ENCODE data around the gene ITGB4. TPM values are rescaled to one million over a fixed set of nuclear protein-coding genes. Genes with fewer than 3 reads are reported as not detected.

Gene ITGB4
- total RNA-seq, 1 donor from 2014 or later: 6.6 TPM

DNA sequence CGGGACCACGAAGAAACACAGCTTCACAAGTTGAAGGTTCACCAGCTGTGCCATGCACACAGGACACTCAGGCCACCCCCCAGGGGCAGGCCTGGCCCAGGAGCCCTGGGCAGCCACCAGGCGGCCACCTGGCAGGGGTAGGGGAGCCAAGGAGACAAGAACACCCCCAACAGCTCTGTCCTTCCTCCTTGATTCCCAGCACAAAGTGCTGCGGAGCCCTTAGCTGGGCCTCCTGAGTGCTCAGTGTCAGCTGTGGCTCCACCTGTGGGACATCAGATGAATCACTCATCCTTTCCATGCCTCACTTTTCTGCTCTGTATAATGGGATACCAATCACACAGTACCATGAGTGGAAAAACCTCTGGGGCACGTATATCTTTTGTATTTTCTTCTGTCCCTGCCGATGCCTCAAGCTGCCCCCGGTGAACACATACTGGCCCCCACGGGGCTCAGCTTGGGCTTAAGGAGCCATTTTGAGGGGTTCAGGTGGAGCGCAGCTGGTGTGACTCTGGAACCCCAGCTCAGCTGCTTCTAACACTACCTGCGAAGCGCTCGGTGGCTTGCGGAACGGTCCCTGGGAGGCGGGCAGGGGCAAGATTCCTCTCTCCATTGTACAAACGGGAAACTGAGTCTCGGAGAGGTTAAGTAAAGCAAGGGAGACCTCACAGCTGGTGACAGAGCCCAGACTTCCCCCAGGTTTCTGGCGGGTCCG lies 31.7 kb downstream of the ITGB4 start:
- Histone ChIP-seq H3K27me3 (ENCODE audit: insufficient read depth, low read length) (no peaks in the 10 kb centered on the region), H3K9ac (ENCODE audit: low read length) (no peak overlapping the region)
- H3K4me3 Mint-ChIP-seq (ENCODE audit: unreplicated experiment): no peak overlapping the region

DNA sequence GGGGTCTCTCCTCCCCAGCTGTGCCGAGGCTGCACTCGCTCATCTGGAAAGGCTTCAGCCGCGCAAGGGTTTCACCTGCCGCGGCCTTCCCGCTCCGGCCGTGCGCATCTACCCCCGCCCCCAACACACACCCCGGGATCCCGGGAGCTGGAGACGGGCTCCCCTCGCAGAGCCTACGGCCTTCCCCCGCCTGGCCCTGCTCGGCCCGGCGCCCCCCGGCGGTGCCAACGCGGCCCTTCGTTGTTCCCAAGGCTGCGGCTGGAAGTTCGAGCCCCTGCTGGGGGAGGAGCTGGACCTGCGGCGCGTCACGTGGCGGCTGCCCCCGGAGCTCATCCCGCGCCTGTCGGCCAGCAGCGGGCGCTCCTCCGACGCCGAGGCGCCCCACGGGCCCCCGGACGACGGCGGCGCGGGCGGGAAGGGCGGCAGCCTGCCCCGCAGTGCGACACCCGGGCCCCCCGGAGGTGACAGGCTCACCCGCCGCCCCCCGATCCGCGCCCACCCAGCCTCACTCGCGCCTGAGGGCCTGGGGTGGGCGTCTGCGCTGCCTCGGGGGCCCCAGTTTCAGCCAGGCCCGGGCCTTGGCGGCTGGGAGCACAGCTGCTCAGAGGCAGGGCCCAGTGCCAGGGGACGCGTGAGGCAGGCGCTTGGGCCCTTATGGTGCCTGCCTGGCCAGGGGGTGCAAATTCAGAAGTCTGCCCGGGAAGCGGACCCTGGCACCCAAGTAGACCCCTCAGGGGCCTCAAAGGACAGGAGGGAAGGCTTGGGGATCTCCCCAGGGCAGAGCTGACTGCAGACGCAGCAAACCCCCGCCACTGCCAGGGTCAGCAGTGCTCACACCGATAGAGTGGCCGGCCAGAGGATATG lies 32.5 kb downstream of the ITGB4 start:
- Mint-ChIP-seq H3K36me3 (ENCODE audit: low read depth, unreplicated experiment) (peaks cover 4% of the 10 kb centered on the region), H3K4me1 (ENCODE audit: low read depth, unreplicated experiment) (peaks cover 5% of the 10 kb centered on the region), H3K27ac (ENCODE audit: unreplicated experiment) (no peak overlapping the region), H3K9me3 (ENCODE audit: unreplicated experiment) (no peaks in the 10 kb centered on the region), H3K27me3 (ENCODE audit: low read depth, unreplicated experiment) (peaks cover 8% of the 10 kb centered on the region), H3K4me3 (ENCODE audit: unreplicated experiment) (no peak overlapping the region)
- peak overlapping the region; percentile 31 for H3K9ac ChIP-seq (ENCODE audit: low read length)
- no peak for FAIRE-seq
- no peaks in the 10 kb centered on the region for H3K27me3 ChIP-seq (ENCODE audit: insufficient read depth, low read length)
- peak overlapping the region; percentile 82 for H3K4me2 ChIP-seq (ENCODE audit: low read length)
- no peaks in the 10 kb centered on the region for H4K20me1 ChIP-seq (ENCODE audit: insufficient read depth, low read length)
- H3K9me3 ChIP-seq (ENCODE audit: insufficient read depth, low read depth, low read length): no peaks in the 10 kb centered on the region
- peak overlapping the region; percentile 72 for H2AFZ ChIP-seq (ENCODE audit: low read depth, low read length)
- DNase-seq (ENCODE audit: low read depth): peak; percentile 27
- H3K27ac ChIP-seq (ENCODE audit: low read depth, low read length): no peak overlapping the region
- no peaks in the 10 kb centered on the region for H3K36me3 ChIP-seq (ENCODE audit: insufficient read depth, low read length)
- TF ChIP-seq, protein P1, sequence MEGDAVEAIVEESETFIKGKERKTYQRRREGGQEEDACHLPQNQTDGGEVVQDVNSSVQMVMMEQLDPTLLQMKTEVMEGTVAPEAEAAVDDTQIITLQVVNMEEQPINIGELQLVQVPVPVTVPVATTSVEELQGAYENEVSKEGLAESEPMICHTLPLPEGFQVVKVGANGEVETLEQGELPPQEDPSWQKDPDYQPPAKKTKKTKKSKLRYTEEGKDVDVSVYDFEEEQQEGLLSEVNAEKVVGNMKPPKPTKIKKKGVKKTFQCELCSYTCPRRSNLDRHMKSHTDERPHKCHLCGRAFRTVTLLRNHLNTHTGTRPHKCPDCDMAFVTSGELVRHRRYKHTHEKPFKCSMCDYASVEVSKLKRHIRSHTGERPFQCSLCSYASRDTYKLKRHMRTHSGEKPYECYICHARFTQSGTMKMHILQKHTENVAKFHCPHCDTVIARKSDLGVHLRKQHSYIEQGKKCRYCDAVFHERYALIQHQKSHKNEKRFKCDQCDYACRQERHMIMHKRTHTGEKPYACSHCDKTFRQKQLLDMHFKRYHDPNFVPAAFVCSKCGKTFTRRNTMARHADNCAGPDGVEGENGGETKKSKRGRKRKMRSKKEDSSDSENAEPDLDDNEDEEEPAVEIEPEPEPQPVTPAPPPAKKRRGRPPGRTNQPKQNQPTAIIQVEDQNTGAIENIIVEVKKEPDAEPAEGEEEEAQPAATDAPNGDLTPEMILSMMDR (IDR thresholded peaks at IDR 0.05; ENCODE audit: insufficient read depth, low read depth, low read length): peak; percentile 23
- TF ChIP-seq EZH2 (IDR thresholded peaks at IDR 0.05; ENCODE audit: insufficient read depth, low read length): no peak
- H3K4me3 ChIP-seq (ENCODE audit: insufficient read depth, low read depth, low read length): peak overlapping the region; percentile 29
- H3K4me1 ChIP-seq (ENCODE audit: insufficient read depth, low read length): peaks cover 4% of the 10 kb centered on the region
- no peaks in the 10 kb centered on the region for H3K79me2 ChIP-seq (ENCODE audit: insufficient read depth, low read length)

More for the DNA sequence above, 31.7 kb downstream of the ITGB4 start:
- H3K27me3 Mint-ChIP-seq (ENCODE audit: low read depth, unreplicated experiment): peaks cover 8% of the 10 kb centered on the region
- H3K36me3 Mint-ChIP-seq (ENCODE audit: low read depth, unreplicated experiment): peaks cover 4% of the 10 kb centered on the region
- peak overlapping the region; percentile 72 for H2AFZ ChIP-seq (ENCODE audit: low read depth, low read length)
- no peaks in the 10 kb centered on the region for H3K79me2 ChIP-seq (ENCODE audit: insufficient read depth, low read length)
- peak overlapping the region; percentile 29 for H3K4me3 ChIP-seq (ENCODE audit: insufficient read depth, low read depth, low read length)
- H3K27ac Mint-ChIP-seq (ENCODE audit: unreplicated experiment): no peak overlapping the region
- H3K4me1 ChIP-seq (ENCODE audit: insufficient read depth, low read length): peaks cover 4% of the 10 kb centered on the region
- no peak overlapping the region for H3K27ac ChIP-seq (ENCODE audit: low read depth, low read length)
- H3K9me3 ChIP-seq (ENCODE audit: insufficient read depth, low read depth, low read length): no peaks in the 10 kb centered on the region
- no peak for DNase-seq (ENCODE audit: low read depth)
- peak overlapping the region; percentile 82 for H3K4me2 ChIP-seq (ENCODE audit: low read length)
- TF ChIP-seq, protein P1 (IDR thresholded peaks at IDR 0.05; ENCODE audit: insufficient read depth, low read depth, low read length): no peak
- TF ChIP-seq EZH2 (IDR thresholded peaks at IDR 0.05; ENCODE audit: insufficient read depth, low read length): no peak
- FAIRE-seq: no peak
- H3K9me3 Mint-ChIP-seq (ENCODE audit: unreplicated experiment): no peaks in the 10 kb centered on the region
- no peaks in the 10 kb centered on the region for H3K36me3 ChIP-seq (ENCODE audit: insufficient read depth, low read length)
- H4K20me1 ChIP-seq (ENCODE audit: insufficient read depth, low read length): no peaks in the 10 kb centered on the region
- H3K4me1 Mint-ChIP-seq (ENCODE audit: low read depth, unreplicated experiment): peaks cover 5% of the 10 kb centered on the region
